ENCODE measurements around the gene TMOD1. TPM values are rescaled to one million over a fixed set of nuclear protein-coding genes. Genes with fewer than 3 reads are reported as not detected.

TMOD1 gene
- total RNA-seq, 1 experiment from 2014 or later: 1.0 TPM

DNA sequence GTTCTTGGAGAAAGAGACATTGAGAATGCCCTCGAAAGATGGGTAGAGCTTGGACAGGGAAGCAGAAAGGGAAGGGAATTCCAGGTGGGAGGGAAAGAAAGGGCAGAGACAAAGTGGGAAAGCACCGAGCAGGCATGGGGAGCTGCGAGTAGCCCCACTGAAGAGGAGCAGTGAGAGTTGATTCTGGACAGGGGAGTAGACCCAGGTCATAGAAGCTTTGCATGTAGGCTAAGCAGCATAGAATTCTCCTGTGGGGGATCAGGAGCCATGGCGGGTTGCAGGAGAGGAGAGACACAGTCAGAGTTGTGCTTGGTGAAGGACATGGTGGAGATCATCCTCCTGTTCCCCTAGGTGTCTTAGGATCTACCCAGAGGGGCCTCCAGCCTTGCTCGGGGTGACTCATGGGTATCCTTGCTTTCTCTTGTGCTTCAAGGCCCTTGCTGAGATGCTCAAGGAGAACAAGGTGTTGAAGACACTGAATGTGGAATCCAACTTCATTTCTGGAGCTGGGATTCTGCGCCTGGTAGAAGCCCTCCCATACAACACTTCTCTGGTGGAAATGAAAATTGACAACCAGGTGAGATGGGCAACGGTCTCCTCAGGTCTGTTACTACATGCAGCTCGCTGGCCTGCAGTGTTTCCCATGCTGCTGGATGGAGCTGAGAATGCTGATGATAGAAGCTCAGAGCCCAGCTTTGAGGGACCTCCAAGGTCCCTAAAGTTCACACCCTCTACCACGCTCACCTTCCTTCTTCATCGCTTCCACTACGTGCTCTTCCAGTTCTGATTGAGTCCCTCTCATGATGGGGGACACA lies 67.2 kb downstream of the TMOD1 start:
- Mint-ChIP-seq H3K27me3 (ENCODE audit: low read depth) (no peaks in the 10 kb centered on the region; the same call in 1 of the 2 replicates), H3K36me3 (no peaks in the 10 kb centered on the region), H3K9me3 (no peaks in the 10 kb centered on the region), H3K27ac (no peak overlapping the region), H3K4me1 (peaks cover 15% of the 10 kb centered on the region), H3K4me3 (no peak overlapping the region)
- TF ChIP-seq USF2 (CRISPR knock-in tag; IDR thresholded peaks at IDR 0.05): no peak
- ChIA-PET POLR2A (no interaction called here), CTCF (interaction anchor here (3.1 kb wide), 1 partner anchor 30 kb away, joined by 12 read pairs; no protein-coding TSS in a partner anchor)
- ATAC-seq (no peak), DNase-seq (ENCODE audit: low spot score) (no peak)

- ChIA-PET CTCF (no interaction called here), POLR2A (interaction anchor here (0.5 to 0.6 kb wide), 2 partner anchors 23 to 62 kb away, joined by 3 to 5 read pairs; partner anchors contain the start of gene TSTD2)
- peak; percentile 65; the same call in 1 of the 2 replicates for ATAC-seq
- Mint-ChIP-seq H3K27ac (no peak overlapping the region), H3K27me3 (ENCODE audit: low read depth) (peaks cover 4% of the 10 kb centered on the region; the same call in 1 of the 2 replicates), H3K4me3 (no peak overlapping the region), H3K9me3 (no peaks in the 10 kb centered on the region), H3K4me1 (no peaks in the 10 kb centered on the region), H3K36me3 (no peaks in the 10 kb centered on the region)
- DNase-seq (ENCODE audit: low spot score): no peak
- TF ChIP-seq KAT7 (CRISPR knock-in tag; IDR thresholded peaks at IDR 0.05; ENCODE audit: borderline replicate concordance) (no peak), ZNF317 (CRISPR knock-in tag; IDR thresholded peaks at IDR 0.05; ENCODE audit: borderline replicate concordance, low read depth) (peak; percentile 61; the same call in 1 of the 2 replicates)
Observed at GRCh38 chr9:97570899-97571298, 69.4 kb downstream of the TMOD1 start.

GRCh38 chr9:97571664-97572063 lies 70.2 kb downstream of the TMOD1 start:
- CTCF ChIA-PET: no interaction called here
- H3K9me3 Mint-ChIP-seq: no peaks in the 10 kb centered on the region
- DNase-seq (ENCODE audit: low spot score): no peak
- POLR2A ChIA-PET: no interaction called here
- ATAC-seq: no peak
- no peaks in the 10 kb centered on the region for H3K36me3 Mint-ChIP-seq
- H3K4me1 Mint-ChIP-seq: no peaks in the 10 kb centered on the region
- no peak overlapping the region; the same call in 1 of the 2 replicates for H3K27ac Mint-ChIP-seq
- no peak overlapping the region for H3K4me3 Mint-ChIP-seq
- peaks cover 5% of the 10 kb centered on the region; the same call in 1 of the 2 replicates for H3K27me3 Mint-ChIP-seq (ENCODE audit: low read depth)
- TF ChIP-seq TEAD4 (CRISPR knock-in tag; IDR thresholded peaks at IDR 0.05) (no peak), RELA (CRISPR knock-in tag; IDR thresholded peaks at IDR 0.05; ENCODE audit: borderline replicate concordance) (no peak), AR (CRISPR knock-in tag; IDR thresholded peaks at IDR 0.05) (no peak), ZBTB43 (CRISPR knock-in tag; IDR thresholded peaks at IDR 0.05) (no peak), JAZF1 (CRISPR knock-in tag; IDR thresholded peaks at IDR 0.05) (no peak), PREB (CRISPR knock-in tag; IDR thresholded peaks at IDR 0.05; ENCODE audit: borderline replicate concordance) (no peak), MYBL2 (CRISPR knock-in tag; IDR thresholded peaks at IDR 0.05) (no peak), ZNF425 (CRISPR knock-in tag; conservative IDR thresholded peaks at IDR 0.05) (no peak), NFE2L1 (CRISPR knock-in tag; IDR thresholded peaks at IDR 0.05) (no peak)
- TF ChIP-seq, protein P1, sequence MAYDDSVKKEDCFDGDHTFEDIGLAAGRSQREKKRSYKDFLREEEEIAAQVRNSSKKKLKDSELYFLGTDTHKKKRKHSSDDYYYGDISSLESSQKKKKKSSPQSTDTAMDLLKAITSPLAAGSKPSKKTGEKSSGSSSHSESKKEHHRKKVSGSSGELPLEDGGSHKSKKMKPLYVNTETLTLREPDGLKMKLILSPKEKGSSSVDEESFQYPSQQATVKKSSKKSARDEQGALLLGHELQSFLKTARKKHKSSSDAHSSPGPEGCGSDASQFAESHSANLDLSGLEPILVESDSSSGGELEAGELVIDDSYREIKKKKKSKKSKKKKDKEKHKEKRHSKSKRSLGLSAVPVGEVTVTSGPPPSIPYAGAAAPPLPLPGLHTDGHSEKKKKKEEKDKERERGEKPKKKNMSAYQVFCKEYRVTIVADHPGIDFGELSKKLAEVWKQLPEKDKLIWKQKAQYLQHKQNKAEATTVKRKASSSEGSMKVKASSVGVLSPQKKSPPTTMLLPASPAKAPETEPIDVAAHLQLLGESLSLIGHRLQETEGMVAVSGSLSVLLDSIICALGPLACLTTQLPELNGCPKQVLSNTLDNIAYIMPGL (CRISPR knock-in tag; IDR thresholded peaks at IDR 0.05): no peak
- TF ChIP-seq, protein P2, sequence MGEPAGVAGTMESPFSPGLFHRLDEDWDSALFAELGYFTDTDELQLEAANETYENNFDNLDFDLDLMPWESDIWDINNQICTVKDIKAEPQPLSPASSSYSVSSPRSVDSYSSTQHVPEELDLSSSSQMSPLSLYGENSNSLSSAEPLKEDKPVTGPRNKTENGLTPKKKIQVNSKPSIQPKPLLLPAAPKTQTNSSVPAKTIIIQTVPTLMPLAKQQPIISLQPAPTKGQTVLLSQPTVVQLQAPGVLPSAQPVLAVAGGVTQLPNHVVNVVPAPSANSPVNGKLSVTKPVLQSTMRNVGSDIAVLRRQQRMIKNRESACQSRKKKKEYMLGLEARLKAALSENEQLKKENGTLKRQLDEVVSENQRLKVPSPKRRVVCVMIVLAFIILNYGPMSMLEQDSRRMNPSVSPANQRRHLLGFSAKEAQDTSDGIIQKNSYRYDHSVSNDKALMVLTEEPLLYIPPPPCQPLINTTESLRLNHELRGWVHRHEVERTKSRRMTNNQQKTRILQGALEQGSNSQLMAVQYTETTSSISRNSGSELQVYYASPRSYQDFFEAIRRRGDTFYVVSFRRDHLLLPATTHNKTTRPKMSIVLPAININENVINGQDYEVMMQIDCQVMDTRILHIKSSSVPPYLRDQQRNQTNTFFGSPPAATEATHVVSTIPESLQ (CRISPR knock-in tag; IDR thresholded peaks at IDR 0.05): no peak

Data from WTC11 (cell line).